NB4 (cell line): ENCODE data around the gene ATXN7L3.

Source experiments
- CTCF ChIP-seq: IDR thresholded peaks from one replicate; pipeline ENCODE4 v1.5.1; 2012; ENCODE audit warnings: low read depth, low read length
- MAX ChIP-seq: IDR thresholded peaks from 2 replicates; pipeline ENCODE4 v1.6.1; 2011; ENCODE audit warnings: low read depth, low read length

GRCh38 chr17:44219616-44220212 lies 20.0 kb upstream of the ATXN7L3 start, which contains the start of gene UBTF:
- TF ChIP-seq MAX, result no peak
- TF ChIP-seq CTCF, result no peak
